HEK293 (cell line): ENCODE results near the gene TAX1BP1.

Experiments used
- REST ChIP-seq: fragments of 450-650 bp; formaldehyde crosslinking; IDR thresholded peaks from 2 replicates; pipeline ENCODE4 v1.5.1; 2016; ENCODE audit warnings: missing biosample characterization, missing genetic modification characterization
- ZNF202 ChIP-seq: fragments of 450-650 bp; formaldehyde crosslinking; IDR thresholded peaks from 2 replicates; pipeline ENCODE4 v1.5.1; 2016; ENCODE audit warnings: missing biosample characterization, missing genetic modification characterization, borderline replicate concordance

GRCh38 chr7:27740449-27741086, 606 bp downstream of the TAX1BP1 start:
- TF ChIP-seq ZNF202 (tag by site-specific recombination) (no peak), REST (no peak)
